ENCODE results near the gene RGS6.

The RGS6 gene

GRCh38 chr14:72514660-72515025 lies 582.4 kb downstream of the RGS6 start:
- no peak for FAIRE-seq

GRCh38 chr14:72515779-72516770 lies 583.8 kb downstream of the RGS6 start:
- FAIRE-seq = no peak

- FAIRE-seq = no peak
Measured at GRCh38 chr14:72516936-72517700, 584.9 kb downstream of the RGS6 start.

- no peak for FAIRE-seq
Measured at GRCh38 chr14:72517736-72518135, 585.5 kb downstream of the RGS6 start.

- no peak for FAIRE-seq
Measured at GRCh38 chr14:72518809-72519377, 586.7 kb downstream of the RGS6 start.

GRCh38 chr14:72519543-72519942 lies 587.3 kb downstream of the RGS6 start:
- no peak for FAIRE-seq

- FAIRE-seq = no peak
Measured at GRCh38 chr14:72521045-72521444, 588.8 kb downstream of the RGS6 start.

- FAIRE-seq = no peak
Measured at GRCh38 chr14:72521968-72522741, 589.9 kb downstream of the RGS6 start.

- no peak for FAIRE-seq
Measured at GRCh38 chr14:72522847-72523246, 590.6 kb downstream of the RGS6 start.

- no peak for FAIRE-seq
Measured at GRCh38 chr14:72523424-72524294, 591.4 kb downstream of the RGS6 start.

- no peak for FAIRE-seq
Measured at GRCh38 chr14:72524295-72524629, 592.0 kb downstream of the RGS6 start.

- no peak for FAIRE-seq
Measured at GRCh38 chr14:72525087-72525915, 593.1 kb downstream of the RGS6 start.

- no peak for FAIRE-seq
Measured at GRCh38 chr14:72527591-72527990, 595.4 kb downstream of the RGS6 start.

- no peak for FAIRE-seq
Measured at GRCh38 chr14:72528059-72528862, 596.0 kb downstream of the RGS6 start.

- no peak for FAIRE-seq
Measured at GRCh38 chr14:72528863-72529175, 596.6 kb downstream of the RGS6 start.

- no peak for FAIRE-seq
Measured at GRCh38 chr14:72532686-72533454, 600.6 kb downstream of the RGS6 start.

- FAIRE-seq = no peak
Measured at GRCh38 chr14:72535485-72535884, 603.3 kb downstream of the RGS6 start.

- FAIRE-seq = no peak
Measured at GRCh38 chr14:72538387-72538786, 606.2 kb downstream of the RGS6 start.

GRCh38 chr14:72539661-72540315 lies 607.6 kb downstream of the RGS6 start:
- no peak for FAIRE-seq

All from TTC549 (cell line).